ENCODE measurements around the gene MYH14.
"Not testable (repeated sequence)": the region's sequence is repeated elsewhere in the genome, so short reads cannot be mapped to it uniquely, and the experiment has no call there.

The MYH14 gene

GRCh38 chr19:50333235-50333736, 129.9 kb downstream of the MYH14 start:
- DNase-seq (ENCODE audit: low read depth): peak; percentile 71

GRCh38 chr19:50333737-50334617, 130.6 kb downstream of the MYH14 start:
- peak; percentile 80 for DNase-seq (ENCODE audit: low read depth)

GRCh38 chr19:50334741-50335421, 131.5 kb downstream of the MYH14 start:
- no peak for DNase-seq (ENCODE audit: low read depth)

GRCh38 chr19:50337031-50337430, 133.6 kb downstream of the MYH14 start:
- DNase-seq (ENCODE audit: low read depth): not testable (repeated sequence)

- no peak for DNase-seq (ENCODE audit: low read depth)
Observed at GRCh38 chr19:50340331-50340730, 136.9 kb downstream of the MYH14 start.

GRCh38 chr19:50341091-50341564, 137.7 kb downstream of the MYH14 start:
- DNase-seq (ENCODE audit: low read depth): no peak

GRCh38 chr19:50344661-50345318, 141.4 kb downstream of the MYH14 start:
- DNase-seq (ENCODE audit: low read depth): no peak

- not testable (repeated sequence) for DNase-seq (ENCODE audit: low read depth)
Observed at GRCh38 chr19:50347089-50347581, 143.7 kb downstream of the MYH14 start.

GRCh38 chr19:50349277-50350057, 146.0 kb downstream of the MYH14 start:
- no peak for DNase-seq (ENCODE audit: low read depth)

GRCh38 chr19:50352242-50352641, 148.8 kb downstream of the MYH14 start:
- no peak for DNase-seq (ENCODE audit: low read depth)

- DNase-seq (ENCODE audit: low read depth): not testable (repeated sequence)
Observed at GRCh38 chr19:50353487-50353880, 150.1 kb downstream of the MYH14 start.

GRCh38 chr19:50356691-50357177, 153.3 kb downstream of the MYH14 start:
- no peak for DNase-seq (ENCODE audit: low read depth)

GRCh38 chr19:50357178-50358100, 154.0 kb downstream of the MYH14 start:
- DNase-seq (ENCODE audit: low read depth): peak; percentile 70

GRCh38 chr19:50358483-50359327, 155.3 kb downstream of the MYH14 start:
- DNase-seq (ENCODE audit: low read depth): peak; percentile 57

- DNase-seq (ENCODE audit: low read depth): no peak
Observed at GRCh38 chr19:50359328-50359818, 156.0 kb downstream of the MYH14 start.
